Measurements from ENCODE around the gene PDZD8. TPM values are rescaled to one million over a fixed set of nuclear protein-coding genes. Genes with fewer than 3 reads are reported as not detected.
A peak's percentile ranks its signal among the peaks of the same experiment; 100 is the strongest.

The PDZD8 gene
- total and polyA plus RNA-seq, 8 donors = 3.5 to 60.5 (median 15.4) TPM

GRCh38 chr10:117345143-117345542, 30.1 kb downstream of the PDZD8 start:
- peaks cover 0 to 5% (median 0%) of the 10 kb centered on the region in 4 donors for H3K36me3 ChIP-seq
- no peaks in the 10 kb centered on the region for H3K27me3 ChIP-seq
- H3K4me3 ChIP-seq = no peak overlapping the region
- intact Hi-C loops (cut with DNase I; ENCODE audit: low total_unique reads) = no loop called here
- DNase-seq = no peak
- peaks cover 3 to 82% (median 24%) of the 10 kb centered on the region in 4 donors for H3K4me1 ChIP-seq
- no peak overlapping the region for H3K27ac ChIP-seq
- no peaks in the 10 kb centered on the region for H3K9me3 ChIP-seq
- TF ChIP-seq CTCF (IDR thresholded peaks at IDR 0.05) (no peak), EP300 (IDR thresholded peaks at IDR 0.05) (no peak), POLR2AphosphoS5 (IDR thresholded peaks at IDR 0.05) (no peak), POLR2A (IDR thresholded peaks at IDR 0.05) (no peak)

- intact Hi-C loops (cut with DNase I; ENCODE audit: low total_unique reads) = no loop called here
- H3K9me3 ChIP-seq = no peaks in the 10 kb centered on the region
- no peak overlapping the region for H3K4me3 ChIP-seq
- WGBS, 5 donors = 56 to 74% (median 64%) methylated on average over 5 of the region's 5 CpGs
- no peak overlapping the region for H3K27ac ChIP-seq
- no peaks in the 10 kb centered on the region for H3K27me3 ChIP-seq
- DNase-seq = peak in 1 of 2 donors; percentile 26
- H3K4me1 ChIP-seq = peaks cover 0 to 83% (median 11%) of the 10 kb centered on the region in 4 donors
- H3K36me3 ChIP-seq = peaks cover 0 to 10% (median 5%) of the 10 kb centered on the region in 4 donors
- no peak for TF ChIP-seq POLR2A (IDR thresholded peaks at IDR 0.05)
- TF ChIP-seq EP300 (IDR thresholded peaks at IDR 0.05) = no peak
- TF ChIP-seq CTCF (IDR thresholded peaks at IDR 0.05) = no peak
- no peak for TF ChIP-seq POLR2AphosphoS5 (IDR thresholded peaks at IDR 0.05)
Observed at GRCh38 chr10:117342641-117343040, 32.6 kb downstream of the PDZD8 start.

- H3K27ac ChIP-seq = no peak overlapping the region
- H3K27me3 ChIP-seq = no peaks in the 10 kb centered on the region
- H3K4me3 ChIP-seq = no peak overlapping the region
- intact Hi-C loops (cut with DNase I; ENCODE audit: low total_unique reads) = no loop called here
- DNase-seq = no peak
- peaks cover 0 to 11% (median 6%) of the 10 kb centered on the region in 4 donors for H3K36me3 ChIP-seq
- 88 to 96% (median 92%) methylated on average over 4 of the region's 4 CpGs for WGBS, 5 donors
- H3K9me3 ChIP-seq = no peaks in the 10 kb centered on the region
- peaks cover 0 to 73% (median 10%) of the 10 kb centered on the region in 4 donors for H3K4me1 ChIP-seq
- TF ChIP-seq POLR2AphosphoS5 (IDR thresholded peaks at IDR 0.05) = no peak
- TF ChIP-seq POLR2A (IDR thresholded peaks at IDR 0.05) = no peak
- TF ChIP-seq EP300 (IDR thresholded peaks at IDR 0.05) = no peak
Observed at GRCh38 chr10:117341061-117341460, 34.2 kb downstream of the PDZD8 start.

- Histone ChIP-seq H3K36me3 (peaks cover 0 to 18% (median 9%) of the 10 kb centered on the region in 4 donors), H3K27ac (no peak overlapping the region), H3K9me3 (no peaks in the 10 kb centered on the region), H3K4me1 (peaks cover 0 to 62% (median 10%) of the 10 kb centered on the region in 4 donors), H3K4me3 (no peak overlapping the region), H3K27me3 (no peaks in the 10 kb centered on the region)
- TF ChIP-seq POLR2A (IDR thresholded peaks at IDR 0.05) (no peak), EP300 (IDR thresholded peaks at IDR 0.05) (no peak), CTCF (IDR thresholded peaks at IDR 0.05) (no peak), POLR2AphosphoS5 (IDR thresholded peaks at IDR 0.05) (no peak)
- DNase-seq = no peak
- intact Hi-C loops (cut with DNase I; ENCODE audit: low total_unique reads) = no loop called here
- 88 to 93% (median 92%) methylated on average over 5 of the region's 5 CpGs for WGBS, 5 donors
Observed at GRCh38 chr10:117339979-117340378, 35.3 kb downstream of the PDZD8 start.

- 95 to 100% (median 100%) methylated on average over 1 of the region's 1 CpG for WGBS, 5 donors
- H3K4me3 ChIP-seq = no peak overlapping the region
- TF ChIP-seq CTCF (IDR thresholded peaks at IDR 0.05) (no peak), POLR2A (IDR thresholded peaks at IDR 0.05) (no peak), EP300 (IDR thresholded peaks at IDR 0.05) (no peak)
- H3K9me3 ChIP-seq = peaks cover 0 to 3% (median under 1%) of the 10 kb centered on the region in 4 donors
- H3K36me3 ChIP-seq = peaks cover 0 to 18% (median 9%) of the 10 kb centered on the region in 4 donors
- H3K27ac ChIP-seq = no peak overlapping the region
- intact Hi-C loops (cut with DNase I; ENCODE audit: low total_unique reads) = no loop called here
- peaks cover 0 to 58% (median 10%) of the 10 kb centered on the region in 4 donors for H3K4me1 ChIP-seq
- DNase-seq = no peak
- no peaks in the 10 kb centered on the region for H3K27me3 ChIP-seq
Observed at GRCh38 chr10:117339578-117339977, 35.7 kb downstream of the PDZD8 start.
